AG09309 (cell line): ENCODE data around the gene OR51V1.

Experiments
- DNase-seq: peaks from one replicate; pipeline ENCODE4 v3.0.0-alpha.2; 2010; ENCODE audit warnings: low read depth
- H3K4me3 ChIP-seq: 2 replicates; pipeline ENCODE4 v1.5.1; 2011; ENCODE audit warnings: mild to moderate bottlenecking, low read depth, low read length, moderate library complexity; ENCODE audit not compliant: control insufficient read depth
- CTCF ChIP-seq: IDR thresholded peaks from 2 replicates; pipeline ENCODE4 v1.5.1; 2011; ENCODE audit warnings: mild to moderate bottlenecking, low read depth, low read length, inconsistent platforms; ENCODE audit not compliant: insufficient read depth, control insufficient read depth; ENCODE audit errors: missing control alignments

Gene OR51V1

DNA sequence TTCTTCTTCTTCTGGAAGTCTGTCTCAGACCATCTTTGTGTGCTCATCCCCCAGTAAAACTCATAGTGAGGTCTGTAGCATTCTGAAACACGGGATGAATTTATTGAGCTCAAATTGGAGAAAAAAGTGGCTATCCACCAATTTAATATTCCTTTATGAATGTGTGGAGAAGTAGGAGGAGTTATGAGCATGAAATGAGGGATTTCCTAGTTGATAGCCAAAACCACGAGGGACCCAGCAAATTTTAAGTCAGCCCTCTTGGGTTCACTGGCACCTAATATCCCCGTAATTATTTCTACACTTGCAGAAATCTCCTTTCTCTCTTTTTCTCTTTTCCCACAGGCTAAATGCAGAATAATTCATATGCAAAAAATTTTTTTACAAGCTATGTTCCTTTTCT is 45.8 kb downstream of the OR51V1 start, which contains the start of gene OR52A1:
Gene OR52A1, minus strand, starts transcription at position 101 of the 400 bp plus-strand sequence. CDS start 2,388 bp downstream, outside the sequence.
- H3K4me3 ChIP-seq: no peak within 1 kb of the TSS
- TF ChIP-seq CTCF: no peak
- no peak for DNase-seq

- no peak for DNase-seq
- no peak for TF ChIP-seq CTCF
Observed at GRCh38 chr11:5153574-5154431, 46.7 kb downstream of the OR51V1 start.

GRCh38 chr11:5151713-5152153 is 48.7 kb downstream of the OR51V1 start:
- TF ChIP-seq CTCF: no peak
- DNase-seq: no peak
- no peak overlapping the region for H3K4me3 ChIP-seq

More at GRCh38 chr11:5153574-5154431, 46.7 kb downstream of the OR51V1 start:
- no peak overlapping the region for H3K4me3 ChIP-seq
